ENCODE results near the gene CHRNA7.

DNA sequence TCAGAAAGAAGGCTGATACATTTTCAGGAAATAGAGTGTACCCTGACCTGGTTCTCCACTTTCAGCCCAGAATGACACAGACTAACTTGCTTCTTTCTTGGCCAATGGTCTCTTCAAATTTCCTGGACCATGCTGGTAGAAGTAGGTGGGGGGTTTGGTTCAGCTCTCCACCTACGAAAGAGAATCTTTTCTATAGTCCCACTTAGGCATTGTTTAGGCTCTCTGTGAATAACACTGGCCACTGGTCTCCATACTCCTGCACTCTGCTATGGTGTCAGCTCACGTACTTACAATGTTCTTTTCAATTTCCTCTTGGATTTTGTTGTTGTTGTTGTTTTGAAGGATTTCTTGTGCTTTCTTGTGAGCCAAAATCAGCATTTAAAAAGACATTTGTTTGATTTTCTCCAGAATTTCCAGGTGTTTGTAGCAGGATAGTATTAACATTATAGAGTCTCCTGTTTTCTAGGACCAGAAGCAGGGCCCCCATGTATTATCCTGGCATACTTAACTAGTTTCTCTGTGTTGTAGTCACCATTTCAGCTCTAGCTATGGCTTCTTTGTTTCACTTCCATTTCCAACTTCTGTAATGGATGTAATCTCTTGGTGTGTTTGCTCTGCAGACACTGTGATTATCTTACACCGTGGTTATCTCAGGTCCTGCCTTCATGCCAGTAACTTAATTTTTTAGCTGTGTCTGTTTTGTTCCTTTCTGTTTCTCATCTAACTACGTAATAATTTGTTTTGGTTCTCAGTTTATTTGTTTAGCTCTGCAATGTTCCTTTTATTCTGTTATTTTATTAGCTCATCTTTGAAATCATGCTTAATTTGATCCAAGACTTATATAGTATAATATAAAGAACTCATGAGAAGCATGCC, 61.4 kb downstream of the CHRNA7 start:
- TF ChIP-seq POLR2A (IDR thresholded peaks at IDR 0.05; ENCODE audit: low read depth, low read length) (no peak), POLR2AphosphoS5 (IDR thresholded peaks at IDR 0.05; ENCODE audit: low read depth, low read length) (no peak), PAX5 (IDR thresholded peaks at IDR 0.05; ENCODE audit: insufficient read depth, low read length, severe bottlenecking) (no peak), TAF1 (IDR thresholded peaks at IDR 0.05; ENCODE audit: low read depth, low read length) (no peak), SPI1 (IDR thresholded peaks at IDR 0.05; ENCODE audit: low read depth, low read length) (no peak), POU2F2 (IDR thresholded peaks at IDR 0.05; ENCODE audit: low read depth, low read length) (no peak)
